NCI-H2171 treated with DMSO at 0.1 percent for 48 hours (cell line): ENCODE results near the gene IFT20.

ENCODE experiments used
- DNase-seq: peaks from one replicate; lab custom pipeline; 2025; lab: John Stamatoyannopoulos, UW

IFT20 gene

GRCh38 chr17:28334666-28335200 is 539 bp downstream of the IFT20 start:
- no peak for DNase-seq

GRCh38 chr17:28334171-28334570 is 1.1 kb downstream of the IFT20 start:
- DNase-seq = no peak

DNA sequence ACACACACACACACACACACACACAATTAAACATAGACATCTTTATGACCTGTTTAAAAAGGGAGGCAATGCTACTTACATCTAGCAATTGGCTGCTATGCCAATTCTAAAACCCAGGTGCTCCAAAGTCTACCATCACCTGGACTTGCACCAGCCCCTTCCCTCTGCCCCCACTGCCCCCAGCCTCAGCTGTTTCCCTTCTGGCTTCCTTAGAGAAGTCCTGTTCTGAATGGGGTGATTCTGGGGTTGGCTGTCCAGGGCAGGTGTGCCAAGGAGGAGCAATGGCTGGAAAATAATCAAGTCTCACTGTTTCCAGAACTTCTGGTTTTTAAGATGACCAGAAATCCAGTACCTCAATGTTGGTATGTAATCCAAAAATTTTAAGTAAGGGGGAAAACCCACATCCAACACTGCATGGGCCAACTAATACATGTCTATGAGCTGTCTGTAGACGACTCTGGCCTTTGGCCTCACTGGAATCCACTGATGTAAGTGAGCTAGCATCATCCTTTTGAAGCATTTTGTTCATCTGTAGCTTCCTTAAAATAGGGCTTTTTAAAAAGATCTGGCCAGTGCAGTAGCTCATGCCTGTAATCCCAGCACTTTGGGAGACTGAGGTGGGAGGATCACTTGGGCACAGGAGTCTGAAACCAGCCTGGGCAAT is 2.1 kb downstream of the IFT20 start:
- DNase-seq = no peak

DNA sequence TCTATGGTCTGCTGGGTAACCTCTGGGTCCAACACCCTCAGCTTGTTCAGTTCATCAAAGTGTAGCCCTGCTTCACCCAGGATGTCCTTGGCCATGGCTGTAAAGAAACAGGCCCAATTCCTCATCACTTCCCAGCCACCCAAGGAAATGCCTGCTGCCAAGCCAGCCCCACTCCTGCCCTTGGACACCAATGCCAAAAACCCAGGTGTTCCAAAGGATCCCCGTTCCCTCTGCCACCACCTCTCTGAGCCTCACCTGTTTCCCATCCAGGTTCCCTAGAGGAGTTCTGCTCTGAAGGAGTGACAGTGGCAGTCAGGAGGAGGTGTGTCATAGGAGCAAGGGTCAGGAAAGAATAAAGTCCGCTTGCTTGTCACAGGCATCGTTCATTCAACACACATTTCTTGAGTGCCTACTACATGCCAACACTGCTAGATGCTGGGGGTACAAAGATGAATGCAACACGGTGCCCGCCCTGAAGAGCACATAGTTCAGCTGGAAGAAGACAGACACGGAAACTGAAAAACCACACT is 3.3 kb downstream of the IFT20 start:
- DNase-seq = no peak

DNA sequence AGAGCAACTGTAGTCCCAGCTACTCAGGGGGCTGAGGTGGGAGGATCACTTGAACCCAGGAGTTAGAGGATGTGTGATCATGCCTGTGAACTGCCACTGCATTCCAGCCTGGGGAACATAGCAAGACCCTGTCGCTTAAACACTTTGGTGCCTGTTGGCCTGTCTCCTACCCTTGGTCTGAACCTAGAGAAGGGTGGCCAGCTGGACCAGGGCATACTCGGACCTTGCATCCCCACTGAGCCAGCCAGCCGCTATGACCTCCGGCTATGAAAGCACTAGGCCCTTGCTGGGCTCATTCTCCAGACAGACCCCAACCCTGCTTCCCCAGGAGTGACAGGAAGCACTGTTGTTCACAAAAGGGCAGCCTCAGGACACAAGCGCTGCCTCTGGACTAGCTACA is 4.6 kb downstream of the IFT20 start:
- no peak for DNase-seq

- no peak for DNase-seq
Observed at GRCh38 chr17:28328325-28328724, 6.9 kb downstream of the IFT20 start.

DNA sequence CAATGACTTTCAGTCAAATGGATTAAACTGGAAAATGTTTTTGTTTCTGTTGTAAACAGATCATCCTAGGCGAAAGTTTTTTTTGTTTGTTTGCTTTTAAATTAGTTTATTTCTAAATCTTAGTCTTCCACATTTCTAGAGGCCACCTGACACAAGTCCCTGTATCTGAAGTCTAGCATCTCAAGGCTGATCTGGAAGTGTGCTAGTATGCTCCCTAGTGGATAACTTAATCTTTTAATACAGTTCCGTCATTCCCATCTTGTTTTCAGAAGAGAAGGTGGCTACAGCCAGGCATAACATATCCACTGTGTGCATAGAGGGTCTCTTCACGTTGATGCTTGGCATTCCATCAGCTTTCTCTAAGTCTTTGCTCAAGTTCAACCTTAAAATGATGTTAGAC is 7.6 kb downstream of the IFT20 start:
- no peak for DNase-seq

DNA sequence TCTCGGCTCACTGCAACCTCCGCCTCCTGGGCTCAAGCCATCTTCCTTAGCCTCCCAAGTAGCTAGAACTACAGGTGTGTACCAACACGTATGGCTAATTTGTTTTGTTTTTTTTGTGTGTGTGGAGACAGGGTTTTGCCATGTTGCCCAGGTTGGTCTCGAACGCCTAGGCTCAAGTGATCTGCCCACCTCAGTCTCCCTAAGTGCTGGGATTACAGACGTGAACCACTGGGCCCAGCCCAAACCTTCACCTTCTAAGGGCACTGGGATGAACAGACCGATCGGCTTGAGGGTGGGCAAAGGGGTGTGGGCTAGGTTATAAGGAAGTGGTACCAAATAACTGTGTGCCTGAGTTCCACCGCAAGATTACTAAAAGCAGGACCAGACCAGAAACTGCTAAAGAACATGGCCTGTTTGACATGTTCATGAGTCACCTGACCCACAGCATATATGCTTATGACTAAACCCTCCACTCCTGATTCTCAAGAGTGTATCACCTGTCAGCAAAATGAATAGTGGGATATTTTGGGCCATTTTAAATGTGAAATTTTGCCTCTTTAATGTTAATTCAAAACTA is 8.2 kb downstream of the IFT20 start:
- DNase-seq = no peak

- no peak for DNase-seq
Observed at GRCh38 chr17:28326114-28326513, 9.2 kb downstream of the IFT20 start.

DNA sequence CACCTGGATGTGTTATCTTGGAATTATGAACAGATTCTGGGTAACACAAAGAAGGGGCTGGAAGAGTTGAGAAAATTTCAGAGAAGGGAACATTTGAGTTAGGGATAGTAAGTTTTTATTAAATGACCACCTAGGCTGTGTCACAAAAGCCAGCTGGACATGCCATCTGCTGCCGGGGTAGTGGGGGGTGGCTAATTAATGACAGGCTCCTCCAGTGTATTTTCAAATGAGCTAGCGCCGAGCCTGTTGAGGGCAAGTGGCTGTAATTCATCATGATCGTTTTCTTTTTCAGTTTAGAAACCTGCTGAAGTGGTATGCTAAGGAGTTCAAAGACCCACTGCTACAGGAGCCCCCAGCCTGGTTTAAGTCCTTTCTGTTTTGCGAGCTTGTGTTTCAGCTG is 10.1 kb downstream of the IFT20 start:
- DNase-seq = no peak

DNA sequence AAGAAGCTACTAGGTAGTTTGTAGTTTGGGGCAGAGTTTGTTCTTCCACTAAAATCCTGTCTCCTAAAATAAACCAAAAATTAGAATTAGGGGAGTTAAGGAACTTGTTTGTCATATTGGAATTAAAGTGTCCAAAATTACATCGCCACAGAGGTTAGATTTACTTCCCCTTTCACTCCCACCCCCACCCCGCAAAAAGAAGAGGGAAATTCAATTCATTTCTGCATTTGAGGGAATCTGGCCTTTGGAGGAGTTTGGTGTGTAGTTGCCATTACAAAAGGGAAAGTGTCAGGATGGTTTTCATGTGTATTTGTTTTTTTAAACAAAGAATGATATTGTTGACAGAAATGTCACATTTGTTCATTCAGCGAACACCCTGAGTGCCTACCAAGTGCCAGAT is 10.5 kb downstream of the IFT20 start:
- DNase-seq = no peak

GRCh38 chr17:28324267-28324745 is 11.0 kb downstream of the IFT20 start:
- DNase-seq = no peak

DNA sequence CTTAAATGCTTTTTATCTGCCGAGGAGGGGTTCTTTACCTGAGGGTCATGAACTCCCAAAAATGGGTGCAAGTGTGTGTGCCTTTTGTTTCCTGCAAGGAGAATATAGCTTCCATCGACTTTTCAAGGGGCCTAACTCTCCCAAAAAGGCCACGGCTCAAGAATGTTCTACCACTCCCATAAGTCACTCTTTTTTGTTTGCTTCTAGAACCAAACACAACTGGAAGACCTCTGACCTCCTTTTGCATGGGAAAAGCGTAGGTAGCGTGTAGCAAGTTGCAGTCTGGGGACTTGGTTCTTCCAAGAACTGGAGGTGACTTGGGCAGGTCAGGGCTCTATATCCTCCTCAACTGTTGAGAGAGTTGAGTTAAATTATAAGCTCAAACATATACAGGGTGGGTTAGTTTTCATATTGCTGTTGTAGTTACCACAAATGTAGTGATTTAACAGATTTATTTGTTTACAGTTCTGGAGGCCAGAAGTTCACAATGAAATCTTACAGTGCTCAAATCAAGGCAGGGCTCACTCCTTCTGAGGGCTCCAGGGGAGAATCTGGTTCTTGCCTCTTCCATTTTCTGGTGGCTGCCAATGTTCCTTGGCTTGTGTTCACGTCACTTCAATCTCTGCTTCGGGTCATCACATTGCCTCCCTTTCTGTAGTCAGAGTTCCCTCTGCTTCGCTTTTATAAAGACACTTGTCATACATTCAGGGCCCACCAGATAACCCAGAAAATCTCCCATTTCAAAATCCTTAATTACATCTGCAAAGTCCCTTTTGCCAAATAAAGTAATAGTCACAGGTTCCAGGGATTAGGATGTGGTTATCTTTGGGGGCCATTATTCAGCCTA is 14.8 kb downstream of the IFT20 start:
- no peak for DNase-seq

DNA sequence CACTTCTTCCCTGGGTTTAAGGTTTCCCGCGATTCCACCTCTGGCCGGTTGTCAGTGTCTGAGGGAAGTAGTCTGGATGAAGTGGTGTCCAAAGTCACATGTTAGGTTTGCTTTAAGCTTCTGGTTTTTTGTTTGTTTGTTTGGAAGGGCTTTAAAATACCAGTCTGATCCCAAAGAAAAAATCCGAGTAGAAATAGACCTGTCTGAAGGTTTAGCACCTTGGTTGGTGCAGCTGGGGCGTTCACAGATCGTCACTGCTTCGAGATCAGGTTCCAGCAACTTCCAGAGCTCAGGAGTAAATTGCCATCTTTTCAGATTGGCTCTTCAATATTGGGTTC is 15.7 kb downstream of the IFT20 start:
- DNase-seq = peak; percentile 45

DNA sequence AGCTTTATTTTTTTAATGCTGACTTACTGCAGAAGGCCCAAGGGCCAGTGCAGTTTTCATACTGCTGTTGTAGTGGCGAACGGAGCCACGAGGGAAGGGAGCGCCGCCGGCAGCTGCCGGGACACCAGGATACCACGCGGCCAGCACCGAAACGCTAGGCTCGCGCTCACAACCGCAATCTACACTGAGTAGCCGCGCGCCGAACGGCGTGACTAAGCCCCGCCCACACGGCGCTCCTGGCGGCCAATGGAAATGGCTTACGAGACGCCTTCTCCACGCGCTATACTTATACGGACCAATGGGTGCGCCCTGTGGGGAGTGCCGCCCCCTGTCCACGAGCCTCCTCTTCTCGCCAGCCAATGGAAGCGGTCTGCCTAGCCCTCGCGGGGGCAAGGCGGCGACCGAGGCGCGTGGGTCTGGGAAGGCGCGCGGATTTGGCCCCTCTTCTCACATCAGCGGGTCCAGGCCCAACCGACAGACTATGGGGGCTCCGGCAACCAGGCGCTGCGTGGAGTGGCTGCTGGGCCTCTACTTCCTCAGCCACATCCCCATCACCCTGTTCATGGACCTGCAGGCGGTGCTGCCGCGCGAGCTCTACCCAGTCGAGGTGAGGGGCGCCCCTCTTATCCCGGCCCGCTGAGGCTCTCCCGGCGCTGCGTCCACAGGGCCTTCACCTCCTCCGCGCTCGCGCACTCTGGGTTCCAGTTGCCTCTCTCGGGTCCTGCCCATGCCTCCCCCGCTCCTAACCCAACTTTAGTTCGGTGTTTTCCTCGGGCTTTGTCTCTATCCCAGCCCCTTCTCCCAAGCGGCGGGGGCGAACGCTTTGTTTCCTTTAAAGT is 16.3 kb downstream of the IFT20 start, which contains the start of gene TMEM97:
TMEM97 (plus strand) TSS at position 442 of the 839 bp plus-strand sequence; CDS start at position 482, 40 bp downstream.
- peak; percentile 98 for DNase-seq

GRCh38 chr17:28317966-28318758 is 17.1 kb downstream of the IFT20 start:
- peak; percentile 43 for DNase-seq

- DNase-seq = no peak
Observed at GRCh38 chr17:28317099-28317965, 17.9 kb downstream of the IFT20 start.

DNA sequence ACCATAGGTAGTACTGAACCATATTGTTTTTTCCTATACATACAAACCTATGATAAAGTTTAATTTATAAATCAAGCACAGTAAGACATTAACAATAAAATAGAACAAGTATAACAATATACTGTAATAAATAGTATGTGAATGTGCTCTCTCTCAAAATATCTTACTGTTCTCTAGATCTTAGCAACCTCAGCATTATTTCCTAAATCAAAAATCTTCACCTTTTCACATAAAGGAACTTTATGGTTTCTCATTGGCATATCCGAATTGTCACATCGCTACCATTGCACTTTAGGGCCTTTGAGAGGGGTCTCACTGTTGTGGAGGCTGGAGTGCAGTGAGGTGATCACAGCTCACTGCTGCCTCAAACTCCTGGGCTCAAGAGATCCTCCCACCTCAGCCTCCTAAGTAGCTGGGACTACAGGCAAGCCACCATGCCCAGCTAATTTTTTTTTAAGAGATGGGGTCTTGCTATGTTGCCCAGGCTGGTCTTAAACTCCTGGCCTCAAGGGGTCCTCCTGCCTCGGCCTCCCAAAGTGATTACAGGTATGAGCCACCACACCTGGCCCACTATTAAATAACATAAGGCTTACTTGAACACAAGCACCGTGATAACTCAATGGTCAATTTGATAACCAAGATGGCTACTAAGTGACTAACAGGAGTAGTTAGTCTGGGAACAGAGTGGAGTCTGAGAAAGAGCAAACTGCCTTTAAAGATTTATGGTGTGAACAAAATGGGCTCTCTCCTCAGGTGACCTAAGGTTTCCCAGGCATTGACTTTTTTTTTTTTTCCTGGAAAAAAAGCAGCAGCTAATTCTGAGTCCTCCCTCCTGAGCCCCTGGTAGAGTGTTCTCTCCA is 19.2 kb downstream of the IFT20 start:
- no peak for DNase-seq

DNA sequence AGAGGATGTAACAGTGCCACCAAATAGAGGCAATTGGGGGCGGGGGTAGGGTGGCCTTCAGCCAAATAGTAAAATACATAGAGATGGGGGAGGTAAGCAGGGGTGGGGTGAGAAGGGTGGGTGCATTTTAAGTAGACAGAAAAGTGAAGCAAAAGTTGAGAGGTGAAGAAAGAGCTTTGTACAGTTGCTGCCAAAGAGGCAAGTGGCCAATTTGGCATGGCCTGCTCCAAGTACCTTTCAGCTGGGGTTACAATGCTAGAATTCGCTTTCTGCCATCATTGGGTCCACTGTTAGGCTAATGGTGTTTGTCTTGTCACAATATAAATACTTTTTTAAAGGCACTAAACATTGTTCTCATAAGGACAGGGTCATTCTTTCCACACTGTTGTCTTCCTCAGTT is 21.4 kb downstream of the IFT20 start:
- no peak for DNase-seq
